Measurements from ENCODE around the gene CACFD1.

Gene CACFD1

DNA sequence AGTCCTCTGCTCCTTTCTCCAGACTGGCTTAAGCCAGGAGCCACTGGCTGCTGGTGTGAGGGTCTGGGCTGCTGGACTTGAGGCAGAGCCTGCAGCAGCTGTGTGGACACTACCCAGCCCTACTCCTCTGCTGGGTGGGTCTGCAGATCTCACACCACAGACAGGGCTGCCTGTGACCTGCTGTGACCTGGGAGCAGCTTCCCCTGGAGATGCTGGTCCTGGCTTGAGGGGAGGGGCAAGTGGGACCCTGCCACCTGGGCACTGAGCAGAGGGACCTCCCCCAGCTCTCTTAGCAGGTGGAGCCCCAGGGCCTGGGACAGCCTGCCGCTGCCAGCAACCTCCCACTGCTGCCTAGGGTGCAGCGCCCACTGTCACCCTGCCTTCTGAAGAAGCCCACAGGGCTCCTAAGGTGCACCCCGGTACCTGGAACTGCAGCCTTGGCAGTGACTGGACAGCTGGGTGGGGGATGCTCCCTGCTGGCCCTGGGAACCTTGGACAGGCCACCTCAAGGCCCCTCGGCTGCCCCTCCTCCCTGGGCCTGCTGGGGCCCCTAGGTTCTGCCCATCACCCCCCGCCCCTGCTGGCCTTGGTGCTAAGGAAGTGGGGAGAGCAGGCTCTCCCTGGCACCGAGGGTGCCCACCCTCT, 9.1 kb downstream of the CACFD1 start:
- no CpG with 5 or more reads among the region's 6 CpGs for WGBS (ENCODE audit: extremely low coverage, insufficient coverage, insufficient read length)
- Histone ChIP-seq H2AK5ac (ENCODE audit: low read length) (no peak overlapping the region), H3K9ac (ENCODE audit: low read length) (no peak overlapping the region), H3K27me3 (ENCODE audit: insufficient read depth, low read length) (no peaks in the 10 kb centered on the region), H2BK120ac (ENCODE audit: insufficient read depth, low read length, poor library complexity) (no peak overlapping the region), H3K4me2 (ENCODE audit: low read length) (no peak overlapping the region), H3K4me1 (ENCODE audit: control insufficient read depth in 1 of 2, insufficient read depth in 2 of 2, low read length in 2 of 2) (no peaks in the 10 kb centered on the region), H3K79me1 (ENCODE audit: low read length) (no peaks in the 10 kb centered on the region), H3K4ac (ENCODE audit: low read depth, low read length) (no peak overlapping the region), H3K36me3 (ENCODE audit: control insufficient read depth in 1 of 2, insufficient read depth in 2 of 2, low read length in 2 of 2) (peaks cover 22 to 23% of the 10 kb centered on the region in 2 experiments), H4K12ac (ENCODE audit: low read depth, low read length) (no peak overlapping the region), H3K23ac (ENCODE audit: low read length) (no peak overlapping the region), H3K79me2 (ENCODE audit: control insufficient read depth, insufficient read depth, low read length, poor library complexity) (no peaks in the 10 kb centered on the region), H3K27ac (ENCODE audit: low read depth, low read length) (no peak overlapping the region), H2AFZ (ENCODE audit: insufficient read depth, low read length, poor library complexity) (no peak overlapping the region), H4K91ac (ENCODE audit: low read depth, low read length) (no peak overlapping the region), H2BK12ac (ENCODE audit: low read length) (no peak overlapping the region), H4K8ac (ENCODE audit: low read depth, low read length) (no peak overlapping the region), H3K18ac (ENCODE audit: low read length) (no peak overlapping the region), H3K4me3 (ENCODE audit: low read depth, low read length) (no peak overlapping the region), H2BK5ac (ENCODE audit: low read depth, low read length, poor library complexity) (no peak overlapping the region), H3K14ac (ENCODE audit: low read length) (no peak overlapping the region), H3K9me3 (ENCODE audit: insufficient read depth, low read depth, low read length) (no peaks in the 10 kb centered on the region)
- DNase-seq = no peak

DNA sequence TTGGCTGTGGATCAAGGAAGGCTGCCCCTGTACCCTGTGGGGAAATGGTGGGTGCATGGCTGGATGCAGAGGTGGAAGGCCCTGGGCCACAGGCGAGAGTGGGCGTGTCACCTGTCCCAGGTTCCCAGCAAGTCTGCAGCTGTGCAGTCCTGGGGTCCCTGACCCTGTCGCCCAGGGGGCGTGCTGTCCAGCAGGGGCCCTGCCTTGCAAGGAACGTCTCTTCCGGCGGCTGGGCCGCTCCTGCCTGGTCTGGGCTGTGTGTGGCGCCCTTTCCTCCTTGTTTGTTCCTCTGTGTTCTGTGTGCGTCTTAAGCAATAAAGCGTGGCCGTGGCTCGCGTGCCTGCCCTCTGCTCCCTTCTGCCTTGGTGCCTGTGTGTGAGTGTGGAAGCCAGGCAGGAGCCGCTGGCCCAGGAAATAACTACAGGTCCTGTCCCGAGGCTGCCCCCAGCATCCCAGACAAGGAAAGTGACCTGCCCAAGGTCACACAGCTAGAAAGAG, 10.7 kb downstream of the CACFD1 start:
- no peak overlapping the region for H3K18ac ChIP-seq (ENCODE audit: low read length)
- no peaks in the 10 kb centered on the region for H3K79me2 ChIP-seq (ENCODE audit: control insufficient read depth, insufficient read depth, low read length, poor library complexity)
- H3K79me1 ChIP-seq (ENCODE audit: low read length) = no peaks in the 10 kb centered on the region
- H2AK5ac ChIP-seq (ENCODE audit: low read length) = no peak overlapping the region
- H3K14ac ChIP-seq (ENCODE audit: low read length) = no peak overlapping the region
- DNase-seq = no peak
- no CpG with 5 or more reads among the region's 16 CpGs for WGBS (ENCODE audit: extremely low coverage, insufficient coverage, insufficient read length)
- no peaks in the 10 kb centered on the region for H3K4me1 ChIP-seq (ENCODE audit: control insufficient read depth in 1 of 2, insufficient read depth in 2 of 2, low read length in 2 of 2)
- H3K4ac ChIP-seq (ENCODE audit: low read depth, low read length) = no peak overlapping the region
- H3K27me3 ChIP-seq (ENCODE audit: insufficient read depth, low read length) = no peaks in the 10 kb centered on the region
- H3K23ac ChIP-seq (ENCODE audit: low read length) = no peak overlapping the region
- no peak overlapping the region for H4K91ac ChIP-seq (ENCODE audit: low read depth, low read length)
- H3K27ac ChIP-seq (ENCODE audit: low read depth, low read length) = no peak overlapping the region
- H3K4me2 ChIP-seq (ENCODE audit: low read length) = no peak overlapping the region
- no peak overlapping the region for H2AFZ ChIP-seq (ENCODE audit: insufficient read depth, low read length, poor library complexity)
- H4K8ac ChIP-seq (ENCODE audit: low read depth, low read length) = no peak overlapping the region
- no peak overlapping the region for H2BK5ac ChIP-seq (ENCODE audit: low read depth, low read length, poor library complexity)
- no peak overlapping the region for H2BK120ac ChIP-seq (ENCODE audit: insufficient read depth, low read length, poor library complexity)
- H3K9ac ChIP-seq (ENCODE audit: low read length) = no peak overlapping the region
- no peak overlapping the region for H3K4me3 ChIP-seq (ENCODE audit: low read depth, low read length)
- H2BK12ac ChIP-seq (ENCODE audit: low read length) = no peak overlapping the region
- H4K12ac ChIP-seq (ENCODE audit: low read depth, low read length) = no peak overlapping the region
- H3K36me3 ChIP-seq (ENCODE audit: control insufficient read depth in 1 of 2, insufficient read depth in 2 of 2, low read length in 2 of 2) = peaks cover 24 to 26% of the 10 kb centered on the region in 2 experiments
- H3K9me3 ChIP-seq (ENCODE audit: insufficient read depth, low read depth, low read length) = no peaks in the 10 kb centered on the region

DNA sequence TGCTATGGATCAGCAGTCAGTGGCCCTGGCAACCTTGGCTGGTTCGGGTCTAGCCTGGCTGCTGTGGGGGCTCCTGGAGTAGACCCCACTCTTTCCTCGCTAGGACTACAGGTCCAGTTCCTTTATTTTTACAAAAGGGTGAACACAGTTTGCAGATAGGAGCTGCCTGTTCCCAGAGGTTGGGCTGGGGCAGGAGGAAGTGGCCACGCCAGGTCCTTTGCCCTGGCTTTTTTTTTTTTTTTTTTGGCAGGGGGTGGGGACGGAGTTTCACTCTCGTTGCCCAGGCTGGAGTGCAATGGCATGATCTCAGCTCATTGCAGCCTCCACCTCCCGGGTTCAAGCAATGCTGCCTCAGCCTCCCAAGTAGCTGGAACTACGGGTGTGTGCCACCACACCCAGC, 11.2 kb downstream of the CACFD1 start:
- Histone ChIP-seq H2AK5ac (ENCODE audit: low read length) (no peak overlapping the region), H4K8ac (ENCODE audit: low read depth, low read length) (no peak overlapping the region), H3K4me1 (ENCODE audit: control insufficient read depth in 1 of 2, insufficient read depth in 2 of 2, low read length in 2 of 2) (no peaks in the 10 kb centered on the region), H2BK12ac (ENCODE audit: low read length) (no peak overlapping the region), H2AFZ (ENCODE audit: insufficient read depth, low read length, poor library complexity) (no peak overlapping the region), H3K4me3 (ENCODE audit: low read depth, low read length) (no peak overlapping the region), H3K18ac (ENCODE audit: low read length) (no peak overlapping the region), H3K27me3 (ENCODE audit: insufficient read depth, low read length) (no peaks in the 10 kb centered on the region), H2BK120ac (ENCODE audit: insufficient read depth, low read length, poor library complexity) (no peak overlapping the region), H3K23ac (ENCODE audit: low read length) (no peak overlapping the region), H3K27ac (ENCODE audit: low read depth, low read length) (no peak overlapping the region), H3K4ac (ENCODE audit: low read depth, low read length) (no peak overlapping the region), H3K36me3 (ENCODE audit: control insufficient read depth in 1 of 2, insufficient read depth in 2 of 2, low read length in 2 of 2) (peaks cover 25 to 26% of the 10 kb centered on the region in 2 experiments), H3K14ac (ENCODE audit: low read length) (no peak overlapping the region), H3K79me1 (ENCODE audit: low read length) (no peaks in the 10 kb centered on the region), H3K9ac (ENCODE audit: low read length) (no peak overlapping the region), H3K4me2 (ENCODE audit: low read length) (no peak overlapping the region), H4K12ac (ENCODE audit: low read depth, low read length) (no peak overlapping the region), H3K79me2 (ENCODE audit: control insufficient read depth, insufficient read depth, low read length, poor library complexity) (no peaks in the 10 kb centered on the region), H3K9me3 (ENCODE audit: insufficient read depth, low read depth, low read length) (no peaks in the 10 kb centered on the region), H2BK5ac (ENCODE audit: low read depth, low read length, poor library complexity) (no peak overlapping the region), H4K91ac (ENCODE audit: low read depth, low read length) (no peak overlapping the region)
- no CpG with 5 or more reads among the region's 7 CpGs for WGBS (ENCODE audit: extremely low coverage, insufficient coverage, insufficient read length)
- no peak for DNase-seq

DNA sequence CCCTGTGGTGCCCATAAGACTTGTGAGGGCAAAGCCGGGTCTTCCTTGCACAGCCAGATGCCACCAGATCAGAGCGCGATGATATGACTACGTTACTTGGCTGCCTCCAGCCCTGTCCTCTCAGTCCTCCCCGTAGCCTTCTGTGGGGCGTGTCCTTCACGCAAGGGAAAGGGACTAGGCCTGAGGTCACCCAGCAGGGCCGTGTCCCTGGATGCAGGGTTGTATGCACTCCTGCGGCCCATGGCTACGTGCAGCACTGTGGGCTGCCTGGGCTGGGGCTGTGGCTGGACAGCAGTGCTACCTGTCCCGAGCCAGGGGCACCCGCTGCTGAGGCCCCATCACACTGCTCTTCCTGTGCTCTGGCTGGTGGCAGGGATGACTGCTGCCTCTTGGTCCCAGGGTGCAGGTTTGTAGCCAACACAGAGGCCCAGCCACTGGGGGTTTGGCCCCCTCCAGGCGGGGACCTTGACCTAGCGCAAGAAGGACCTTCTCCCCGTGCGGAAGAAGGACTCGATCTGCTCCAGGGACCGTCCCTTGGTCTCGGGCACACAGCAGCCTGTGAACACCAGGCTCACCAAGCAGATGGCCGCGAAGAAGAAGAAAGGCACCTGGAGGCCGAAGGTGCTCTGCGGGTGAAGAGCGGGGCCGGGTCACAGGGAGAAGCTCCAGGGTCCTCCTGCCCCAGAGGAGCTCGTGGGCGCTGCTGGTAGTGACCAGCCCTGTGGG, 11.9 kb downstream of the CACFD1 start:
- Histone ChIP-seq H3K4me1 (ENCODE audit: control insufficient read depth in 1 of 2, insufficient read depth in 2 of 2, low read length in 2 of 2) (no peaks in the 10 kb centered on the region), H4K12ac (ENCODE audit: low read depth, low read length) (no peak overlapping the region), H3K18ac (ENCODE audit: low read length) (no peak overlapping the region), H3K4me3 (ENCODE audit: low read depth, low read length) (no peak overlapping the region), H2BK120ac (ENCODE audit: insufficient read depth, low read length, poor library complexity) (no peak overlapping the region), H3K36me3 (ENCODE audit: control insufficient read depth in 1 of 2, insufficient read depth in 2 of 2, low read length in 2 of 2) (peaks cover 27 to 30% of the 10 kb centered on the region in 2 experiments), H3K4me2 (ENCODE audit: low read length) (no peak overlapping the region), H3K23ac (ENCODE audit: low read length) (no peak overlapping the region), H3K9ac (ENCODE audit: low read length) (no peak overlapping the region), H3K27me3 (ENCODE audit: insufficient read depth, low read length) (no peaks in the 10 kb centered on the region), H3K9me3 (ENCODE audit: insufficient read depth, low read depth, low read length) (no peaks in the 10 kb centered on the region), H2AK5ac (ENCODE audit: low read length) (no peak overlapping the region), H4K8ac (ENCODE audit: low read depth, low read length) (no peak overlapping the region), H3K27ac (ENCODE audit: low read depth, low read length) (no peak overlapping the region), H3K4ac (ENCODE audit: low read depth, low read length) (no peak overlapping the region), H2BK12ac (ENCODE audit: low read length) (no peak overlapping the region), H3K79me1 (ENCODE audit: low read length) (no peaks in the 10 kb centered on the region), H2AFZ (ENCODE audit: insufficient read depth, low read length, poor library complexity) (no peak overlapping the region), H3K79me2 (ENCODE audit: control insufficient read depth, insufficient read depth, low read length, poor library complexity) (no peaks in the 10 kb centered on the region), H3K14ac (ENCODE audit: low read length) (no peak overlapping the region), H4K91ac (ENCODE audit: low read depth, low read length) (no peak overlapping the region), H2BK5ac (ENCODE audit: low read depth, low read length, poor library complexity) (no peak overlapping the region)
- peak in 1 of 2 donors; percentile 40 for DNase-seq
- no CpG with 5 or more reads among the region's 27 CpGs for WGBS (ENCODE audit: extremely low coverage, insufficient coverage, insufficient read length)
